Esophagus muscularis mucosa (tissue), 4 donors: ENCODE results near the gene VSIG1.

Experiments used
- CTCF ChIP-seq, 3 experiments: fragments of 200-600 bp in 2 of 3; fragments of 450-650 bp in 1 of 3; sonication (generic) in 2 of 3; IDR thresholded peaks; one replicate each; pipeline ENCODE4 v1.5.1; 2017 to 2019; ENCODE audit warnings: antibody characterized with exemption in 3 of 3, mild to moderate bottlenecking in 2 of 3, moderate library complexity in 1 of 3
- EP300 ChIP-seq: sonication (generic); formaldehyde crosslinking; IDR thresholded peaks from one replicate; pipeline ENCODE4 v1.6.1; 2017; ENCODE audit warnings: antibody characterized with exemption
- POLR2A ChIP-seq: fragments of 450-650 bp; IDR thresholded peaks from one replicate; pipeline ENCODE4 v1.6.1; 2017; ENCODE audit warnings: antibody characterized with exemption, moderate library complexity, mild to moderate bottlenecking, low read depth
- POLR2AphosphoS5 ChIP-seq, 2 donors: sonication (generic); formaldehyde crosslinking; IDR thresholded peaks; one replicate each; pipeline ENCODE4 v1.6.1; 2017; ENCODE audit warnings: antibody characterized with exemption in 2 of 2

GRCh38 chrX:108064613-108065012, 19.7 kb downstream of the VSIG1 start:
- no peak for TF ChIP-seq POLR2A
- TF ChIP-seq POLR2AphosphoS5 (IDR thresholded peaks at IDR 0.05): no peak
- TF ChIP-seq CTCF (IDR thresholded peaks at IDR 0.05): no peak
- TF ChIP-seq EP300: no peak
